Activated T-helper 1 cell treated with Interleukin-2 at 50 U/mL for 16 hours (primary cell): ENCODE results near the gene GHRHR.

Experiments
- DNase-seq: peaks from one replicate; pipeline ENCODE4 v3.0.0-alpha.2; 2020; ENCODE audit warnings: low read depth

Gene GHRHR

DNA sequence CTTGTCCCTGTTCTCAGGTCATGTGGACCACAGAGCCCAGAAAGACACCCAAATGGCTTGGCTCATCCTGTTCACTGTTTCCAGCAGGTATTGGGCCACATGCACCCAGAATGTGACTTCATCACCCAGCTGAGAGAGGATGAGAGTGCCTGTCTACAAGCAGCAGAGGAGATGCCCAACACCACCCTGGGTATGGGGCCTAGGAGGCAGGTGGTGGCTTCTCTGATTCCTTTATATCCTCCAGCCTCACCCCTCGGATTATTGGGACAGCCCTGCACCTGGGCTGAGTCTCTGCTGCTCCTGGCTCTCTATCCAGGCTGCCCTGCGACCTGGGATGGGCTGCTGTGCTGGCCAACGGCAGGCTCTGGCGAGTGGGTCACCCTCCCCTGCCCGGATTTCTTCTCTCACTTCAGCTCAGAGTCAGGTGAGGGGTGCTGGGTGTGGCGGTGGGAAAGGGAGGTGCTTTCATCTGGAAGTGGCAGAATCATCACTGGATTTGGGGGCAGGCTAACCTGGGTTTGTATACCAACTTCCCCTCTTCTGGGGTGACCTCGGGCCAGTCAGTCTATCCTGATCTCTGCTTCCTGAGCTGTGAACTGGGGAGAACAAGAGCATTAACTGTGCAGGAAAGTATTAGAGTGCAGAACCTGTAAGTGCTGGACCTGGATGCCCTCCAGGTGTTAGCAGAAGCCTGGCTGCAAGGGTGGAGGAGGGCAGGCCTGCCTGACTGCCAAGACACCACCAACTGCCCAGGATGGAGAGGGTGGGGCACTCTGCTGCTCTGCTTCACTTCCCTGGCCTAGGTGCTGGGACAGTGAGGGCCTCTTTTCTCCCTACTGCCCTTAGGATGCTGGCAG lies 5.2 kb downstream of the GHRHR start:
- no peak for DNase-seq

DNA sequence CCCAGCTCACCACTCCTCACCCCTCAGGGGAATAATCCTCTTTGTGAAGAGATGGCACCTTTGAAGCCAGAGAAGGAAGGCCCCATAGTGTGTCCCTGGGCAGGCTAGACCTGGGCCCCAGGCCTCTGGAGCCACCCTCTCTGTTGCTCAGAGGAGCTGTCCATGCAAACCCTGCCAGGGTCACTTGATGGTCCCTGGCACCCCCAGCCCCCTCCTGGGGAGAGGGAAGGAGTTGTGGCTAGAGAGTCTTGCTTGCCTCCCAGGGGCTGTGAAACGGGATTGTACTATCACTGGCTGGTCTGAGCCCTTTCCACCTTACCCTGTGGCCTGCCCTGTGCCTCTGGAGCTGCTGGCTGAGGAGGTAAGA lies 5.8 kb downstream of the GHRHR start:
- DNase-seq: no peak

DNA sequence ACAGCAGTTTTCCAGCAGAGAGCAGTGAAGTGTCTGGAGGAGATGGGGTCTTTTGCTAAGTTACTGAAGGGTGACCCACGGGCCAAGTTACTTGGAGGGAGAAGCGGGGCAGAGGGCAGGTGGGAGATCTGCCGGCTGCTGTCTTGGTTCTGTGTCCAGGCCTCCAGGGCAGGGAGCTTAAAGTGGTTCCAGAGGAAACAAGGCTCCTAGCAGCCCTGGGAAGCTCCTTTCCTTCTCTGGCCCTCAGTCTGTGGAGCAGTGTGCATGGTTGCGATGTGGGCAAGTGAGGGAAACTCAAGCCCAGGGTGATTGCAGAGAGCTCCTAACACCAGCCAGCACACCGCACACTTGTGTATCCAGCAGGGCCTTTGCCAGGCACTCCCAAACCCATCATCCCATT lies 6.3 kb downstream of the GHRHR start:
- DNase-seq: no peak

GRCh38 chr7:30970594-30971094 lies 6.9 kb downstream of the GHRHR start:
- DNase-seq: no peak

- DNase-seq: no peak
Observed at GRCh38 chr7:30971440-30971839, 7.7 kb downstream of the GHRHR start.

GRCh38 chr7:30971840-30972563 lies 8.2 kb downstream of the GHRHR start:
- DNase-seq: no peak

DNA sequence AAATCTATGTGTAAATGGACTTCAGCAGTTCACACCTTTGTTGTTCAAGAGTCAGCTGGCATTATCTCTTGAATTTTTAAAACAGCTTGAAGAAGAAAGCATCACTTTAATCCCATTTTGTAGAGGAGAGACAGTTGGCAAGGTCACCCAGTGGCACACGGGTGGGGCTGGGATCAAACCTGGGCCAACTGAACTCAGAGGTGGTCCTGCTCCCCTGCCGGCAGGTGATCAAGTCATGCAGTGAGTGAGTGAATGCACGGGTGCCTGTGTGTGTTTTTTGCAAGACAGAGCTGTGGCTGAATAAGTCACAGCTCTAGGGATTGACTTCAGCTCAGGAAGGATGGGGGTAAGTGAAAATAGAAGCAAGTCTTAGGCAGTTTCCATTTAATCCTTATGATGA lies 9.5 kb downstream of the GHRHR start:
- no peak for DNase-seq

DNA sequence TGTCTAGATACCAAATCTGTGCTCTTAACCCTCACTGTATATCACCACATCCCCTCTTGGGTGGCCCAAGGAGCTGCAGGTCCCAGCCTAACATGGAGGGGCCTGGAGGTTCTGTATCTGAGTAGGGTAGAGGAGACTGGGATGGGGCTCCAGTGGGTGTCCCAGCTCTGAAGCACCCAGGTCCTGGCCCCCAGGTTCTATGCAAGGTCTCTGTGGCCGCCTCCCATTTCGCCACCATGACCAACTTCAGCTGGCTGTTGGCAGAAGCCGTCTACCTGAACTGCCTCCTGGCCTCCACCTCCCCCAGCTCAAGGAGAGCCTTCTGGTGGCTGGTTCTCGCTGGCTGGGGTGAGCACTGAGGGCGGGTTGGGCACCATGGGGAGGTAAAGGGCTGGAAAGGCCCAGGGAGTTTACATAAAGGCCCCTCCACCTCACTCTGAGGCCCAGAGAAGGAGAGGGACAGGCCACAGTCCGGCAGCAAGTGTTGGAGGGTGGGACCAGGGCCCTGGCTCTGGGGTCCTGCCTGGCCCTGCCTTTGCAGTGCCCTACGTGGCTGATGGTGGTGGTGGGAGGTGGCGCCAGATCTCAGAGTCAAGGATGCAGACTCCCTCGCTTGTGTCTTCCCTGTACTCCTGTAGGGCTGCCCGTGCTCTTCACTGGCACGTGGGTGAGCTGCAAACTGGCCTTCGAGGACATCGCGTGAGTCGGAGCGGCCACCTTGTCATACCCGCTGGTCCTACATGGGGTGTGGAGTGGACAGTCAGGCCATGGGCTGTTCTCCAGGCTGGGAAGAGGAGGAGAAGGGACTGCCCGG lies 10.2 kb downstream of the GHRHR start:
- DNase-seq: no peak

DNA sequence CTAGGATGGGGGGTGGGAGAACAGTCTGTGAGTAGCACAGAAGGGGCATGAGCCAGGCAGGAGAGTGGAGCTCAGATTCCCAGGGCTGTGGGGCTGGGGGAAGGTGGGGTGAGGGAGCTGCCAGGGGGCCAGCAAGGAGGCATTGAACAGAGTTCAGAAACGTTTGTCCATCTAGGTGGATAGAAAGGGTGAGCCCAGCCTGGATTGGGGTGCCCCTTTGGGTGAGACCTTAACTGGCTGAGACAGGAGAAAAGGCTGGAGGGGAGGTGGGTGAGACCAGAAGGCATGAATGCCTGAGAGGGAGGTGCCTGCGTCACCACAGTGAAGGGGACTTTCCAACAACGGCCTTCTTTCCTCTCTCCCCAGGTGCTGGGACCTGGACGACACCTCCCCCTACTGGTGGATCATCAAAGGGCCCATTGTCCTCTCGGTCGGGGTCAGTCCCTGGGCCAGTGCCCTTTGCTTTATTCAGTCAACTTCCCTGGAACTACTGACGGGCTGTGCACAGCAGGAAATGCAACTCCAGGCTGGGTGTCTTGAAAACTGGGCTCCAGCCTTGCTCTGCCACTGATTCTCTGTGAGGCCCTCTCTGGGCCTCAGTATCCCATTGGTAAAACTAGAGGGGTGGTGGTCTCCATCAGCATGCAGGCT lies 11.0 kb downstream of the GHRHR start:
- no peak for DNase-seq

GRCh38 chr7:30975256-30975899 lies 11.6 kb downstream of the GHRHR start:
- DNase-seq: no peak

GRCh38 chr7:30976381-30976780 lies 12.6 kb downstream of the GHRHR start:
- no peak for DNase-seq

DNA sequence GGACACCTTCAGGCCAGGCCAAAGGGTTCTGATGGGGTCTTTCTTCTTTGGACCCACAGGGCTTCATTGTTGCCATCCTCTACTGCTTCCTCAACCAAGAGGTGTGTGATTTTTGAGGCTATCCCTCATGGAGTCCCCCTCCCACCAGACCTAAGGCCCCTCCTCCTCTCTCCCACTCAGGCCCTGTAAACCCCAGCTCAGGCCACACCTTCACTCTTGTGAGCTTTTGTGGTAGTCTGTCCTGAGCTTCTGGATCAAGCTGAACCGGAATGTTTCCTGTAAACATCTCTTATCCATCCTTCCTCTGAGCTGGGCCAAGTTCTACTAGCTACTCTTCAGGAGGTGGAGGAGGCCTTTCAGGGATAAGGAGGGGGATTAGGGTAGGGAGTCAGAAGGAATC lies 13.5 kb downstream of the GHRHR start:
- no peak for DNase-seq

DNA sequence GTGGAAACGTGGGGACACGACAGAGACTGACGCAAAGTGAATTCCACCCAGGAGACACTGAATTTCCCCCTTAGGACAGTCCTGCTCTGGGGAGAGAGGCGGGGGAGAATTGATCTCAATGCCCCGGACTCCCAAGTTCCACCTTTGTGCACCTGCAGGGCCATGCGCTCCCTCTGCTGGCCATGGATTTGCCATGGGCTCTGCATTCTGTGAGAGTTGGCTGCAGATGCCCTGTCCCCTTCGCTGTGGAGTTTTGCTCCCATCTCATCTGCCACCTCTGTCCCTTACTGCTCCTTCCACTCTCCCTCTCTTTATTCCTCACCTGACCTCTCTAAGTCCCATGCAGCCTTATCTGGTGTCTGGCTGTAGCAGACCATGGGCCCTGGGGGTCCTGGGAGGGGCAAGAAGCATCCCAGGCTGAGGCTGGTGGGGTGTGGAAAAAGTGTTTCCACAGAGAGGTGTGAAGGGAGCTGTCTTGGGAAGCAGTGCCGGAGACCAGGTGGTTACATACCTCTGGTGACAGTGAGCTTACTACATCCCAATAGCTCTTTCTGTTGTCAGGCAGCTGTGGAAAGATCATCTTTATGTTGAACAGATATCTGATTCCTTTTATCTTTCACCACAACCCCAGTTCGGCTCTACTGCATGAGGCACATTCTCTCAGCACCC lies 14.3 kb downstream of the GHRHR start:
- DNase-seq: no peak

DNA sequence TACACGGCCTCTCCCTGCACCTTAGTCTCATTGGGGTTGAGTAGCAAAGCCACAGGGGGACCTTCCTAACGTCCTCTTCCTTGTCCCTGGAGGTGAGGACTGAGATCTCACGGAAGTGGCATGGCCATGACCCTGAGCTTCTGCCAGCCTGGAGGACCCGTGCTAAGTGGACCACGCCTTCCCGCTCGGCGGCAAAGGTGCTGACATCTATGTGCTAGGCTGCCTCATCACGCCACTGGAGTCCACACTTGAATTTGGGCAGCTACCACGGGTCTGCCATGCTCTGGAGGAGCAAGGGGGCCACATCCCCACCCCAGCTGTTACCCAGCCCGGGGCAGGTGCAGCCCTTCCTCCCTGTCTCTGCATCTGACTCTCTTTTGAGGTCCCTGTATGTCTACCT lies 15.3 kb downstream of the GHRHR start:
- no peak for DNase-seq

DNA sequence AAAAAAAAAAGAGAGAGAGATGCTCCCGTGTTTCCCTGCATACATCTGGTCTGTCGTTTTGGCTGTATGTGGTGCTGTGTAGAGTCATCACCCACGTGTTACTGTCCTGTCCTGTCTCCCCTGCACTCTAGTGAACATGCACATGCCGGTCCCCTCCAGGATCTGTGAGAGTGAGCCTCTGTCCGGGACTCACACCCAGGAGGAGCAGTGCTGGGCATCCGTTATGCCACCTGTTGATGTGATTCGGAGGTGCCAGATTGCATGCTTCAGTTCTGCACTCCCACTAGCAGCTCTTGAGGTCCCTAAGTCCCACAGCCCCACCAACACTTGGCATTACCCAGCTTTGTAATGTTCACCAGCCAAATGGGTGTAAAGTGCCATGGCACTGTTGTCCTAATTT lies 16.4 kb downstream of the GHRHR start:
- no peak for DNase-seq

DNA sequence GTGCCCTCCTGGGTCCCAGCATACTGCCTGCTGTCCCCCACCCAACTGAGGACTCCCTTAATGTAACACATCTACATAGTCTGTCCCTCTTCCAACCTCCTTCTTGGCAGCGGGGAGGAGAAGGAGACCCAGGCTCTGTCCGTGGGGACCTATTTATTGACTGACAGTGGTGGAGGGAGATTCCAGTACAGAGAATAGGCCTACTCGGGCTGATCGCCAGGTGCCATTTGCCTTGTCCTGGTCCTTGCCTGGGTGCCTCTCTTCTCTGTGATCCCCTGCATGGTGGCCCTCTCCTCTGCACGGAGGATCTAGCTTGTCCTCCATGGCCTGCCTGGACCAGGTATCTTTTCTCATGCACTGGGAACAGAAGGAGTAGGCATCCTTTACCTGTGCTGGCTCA lies 17.0 kb downstream of the GHRHR start:
- no peak for DNase-seq

DNA sequence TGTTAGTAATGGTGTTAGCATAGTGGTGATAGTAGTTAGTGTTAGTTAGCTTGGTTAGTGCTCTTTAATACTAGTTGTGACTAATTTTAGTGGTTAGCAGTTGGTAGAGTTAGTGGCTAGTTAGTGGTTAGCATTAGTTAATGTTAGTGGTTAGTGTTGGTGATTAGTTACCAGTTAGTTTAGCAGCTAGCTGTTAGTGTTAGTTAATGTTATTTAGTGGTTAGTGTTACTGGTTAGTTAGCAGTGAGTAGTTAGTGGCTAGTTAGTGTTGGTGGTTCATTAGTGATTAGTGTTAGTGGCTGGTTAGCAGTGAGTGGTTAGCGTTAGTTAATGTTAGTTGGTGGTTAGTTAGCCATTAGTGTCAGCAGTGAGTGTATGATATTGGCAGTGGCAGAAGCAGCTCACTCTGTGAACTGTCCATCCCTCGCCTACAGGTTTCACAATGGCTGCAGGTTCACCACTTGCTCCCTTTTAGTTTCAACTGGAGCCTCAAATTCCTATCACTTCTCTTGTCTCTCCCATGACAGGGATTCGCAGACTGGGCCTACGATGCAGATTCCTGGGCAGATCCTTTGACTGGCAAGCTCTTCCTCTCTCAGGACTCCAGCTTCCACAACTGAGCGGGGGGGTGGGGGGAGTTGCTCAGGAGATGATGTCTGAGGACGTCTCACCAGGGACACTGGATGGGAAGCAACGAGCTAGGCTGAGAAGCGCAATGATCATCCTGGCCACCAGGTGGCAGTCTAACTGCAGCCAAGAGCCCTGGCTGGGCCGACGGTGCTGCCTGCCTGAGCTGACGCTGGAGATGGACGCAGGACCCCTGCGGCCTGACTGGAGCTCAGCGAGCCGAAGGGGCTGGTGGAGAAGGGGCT lies 19.5 kb downstream of the GHRHR start:
- peak; percentile 50 for DNase-seq

DNA sequence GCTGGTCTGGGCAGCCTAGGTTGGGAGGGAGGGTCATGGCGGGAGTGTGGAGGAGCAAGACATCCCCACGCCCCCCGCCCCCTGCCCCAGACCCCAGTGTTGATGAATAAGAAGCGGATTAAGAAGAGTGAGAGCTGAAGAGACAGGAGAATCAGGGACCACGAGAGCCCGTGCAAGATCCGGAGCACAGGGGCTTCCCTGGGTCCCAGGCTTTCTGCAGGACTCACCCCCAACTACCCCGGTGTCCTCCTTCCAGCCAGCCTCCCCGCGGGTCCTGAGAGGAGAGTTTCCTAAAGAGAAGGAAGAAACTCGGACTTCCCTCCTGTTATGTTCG lies 20.1 kb downstream of the GHRHR start:
- no peak for DNase-seq

DNA sequence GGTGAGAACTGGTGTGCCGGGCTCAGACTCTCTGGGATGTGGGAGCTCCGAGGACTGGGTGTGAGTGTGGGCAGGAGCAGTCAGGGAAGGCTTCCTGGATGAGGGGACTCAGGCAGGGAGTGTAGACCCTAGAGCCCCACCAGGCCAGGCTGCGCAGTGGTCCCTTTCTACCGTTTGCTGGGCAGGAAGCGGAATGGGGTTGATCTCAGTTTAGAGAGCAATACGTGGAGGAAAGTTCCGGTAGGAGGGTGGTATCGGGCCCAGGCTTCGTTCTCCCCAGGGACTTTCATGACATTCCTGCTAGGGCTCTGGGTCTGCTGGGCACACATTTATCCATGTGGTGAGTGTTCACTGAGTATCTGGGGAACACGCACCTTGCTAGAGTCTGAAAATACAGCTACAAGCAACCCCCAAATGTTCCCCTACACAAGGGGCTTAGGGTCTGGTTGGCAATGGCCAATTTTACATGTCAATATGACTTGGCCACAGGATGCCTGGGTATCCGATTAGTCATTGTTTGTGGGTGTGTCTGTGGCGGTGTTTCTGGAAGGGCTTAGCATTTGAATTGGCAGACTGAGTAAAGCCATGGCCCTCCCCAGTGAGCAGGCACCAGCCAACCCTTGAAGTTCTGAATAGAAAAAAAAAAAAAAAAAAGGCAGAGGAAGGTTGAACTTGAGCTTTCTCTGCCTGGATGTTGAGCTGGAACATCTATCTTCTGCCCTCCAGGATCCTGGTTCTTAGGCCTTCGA lies 20.8 kb downstream of the GHRHR start:
- no peak for DNase-seq
